ENCODE results near the gene AMIGO3. TPM values are rescaled to one million over a fixed set of nuclear protein-coding genes. Genes with fewer than 3 reads are reported as not detected.

The AMIGO3 gene, protein sequence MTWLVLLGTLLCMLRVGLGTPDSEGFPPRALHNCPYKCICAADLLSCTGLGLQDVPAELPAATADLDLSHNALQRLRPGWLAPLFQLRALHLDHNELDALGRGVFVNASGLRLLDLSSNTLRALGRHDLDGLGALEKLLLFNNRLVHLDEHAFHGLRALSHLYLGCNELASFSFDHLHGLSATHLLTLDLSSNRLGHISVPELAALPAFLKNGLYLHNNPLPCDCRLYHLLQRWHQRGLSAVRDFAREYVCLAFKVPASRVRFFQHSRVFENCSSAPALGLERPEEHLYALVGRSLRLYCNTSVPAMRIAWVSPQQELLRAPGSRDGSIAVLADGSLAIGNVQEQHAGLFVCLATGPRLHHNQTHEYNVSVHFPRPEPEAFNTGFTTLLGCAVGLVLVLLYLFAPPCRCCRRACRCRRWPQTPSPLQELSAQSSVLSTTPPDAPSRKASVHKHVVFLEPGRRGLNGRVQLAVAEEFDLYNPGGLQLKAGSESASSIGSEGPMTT
- total RNA-seq (1 to 10 TPM in 3 of 9 donors, under 1 TPM in 3, not detected in 3; 0.28 to 1.3 (median 0.79) TPM), polyA plus RNA-seq (1 to 10 TPM in 2 of 3 donors, not detected in 1; 2.2 to 3.0 TPM)
- long read RNA-seq, donor 1, partial matches to known transcripts, result 0 of 4 reads
- long read RNA-seq, donor 1, other reads (novel, unspliced or antisense), result 0 of 4 reads
- long read RNA-seq, donor 2, partial matches to known transcripts, result 0 of 4 reads
- long read RNA-seq, donor 2, other reads (novel, unspliced or antisense), result 0 of 4 reads
- long read RNA-seq, donor 3, result 0 reads
- long read RNA-seq, donor 4, partial matches to known transcripts, result 0 of 1 reads
- long read RNA-seq, donor 4, other reads (novel, unspliced or antisense), result 0 of 1 reads
- long read RNA-seq, donor 5, transcript AMIGO3-201 (1 exons, 2,862 nt), result major isoform, 9 of 9 reads
- long read RNA-seq, donor 5, partial matches to known transcripts, result 0 of 9 reads
- long read RNA-seq, donor 5, other reads (novel, unspliced or antisense), result 0 of 9 reads
- long read RNA-seq, donor 6, result 0 reads
- long read RNA-seq, donor 7, partial matches to known transcripts, result 0 of 3 reads
- long read RNA-seq, donor 7, other reads (novel, unspliced or antisense), result 0 of 3 reads
- long read RNA-seq, donor 8, partial matches to known transcripts, result 0 of 2 reads
- long read RNA-seq, donor 8, other reads (novel, unspliced or antisense), result 0 of 2 reads
- long read RNA-seq, donor 9, partial matches to known transcripts, result 0 of 2 reads
- long read RNA-seq, donor 9, other reads (novel, unspliced or antisense), result 0 of 2 reads
- long read RNA-seq, donor 10, transcript AMIGO3-201 (1 exons, 2,862 nt), result major isoform, 8 of 8 reads
- long read RNA-seq, donor 10, partial matches to known transcripts, result 0 of 8 reads
- long read RNA-seq, donor 10, other reads (novel, unspliced or antisense), result 0 of 8 reads

DNA sequence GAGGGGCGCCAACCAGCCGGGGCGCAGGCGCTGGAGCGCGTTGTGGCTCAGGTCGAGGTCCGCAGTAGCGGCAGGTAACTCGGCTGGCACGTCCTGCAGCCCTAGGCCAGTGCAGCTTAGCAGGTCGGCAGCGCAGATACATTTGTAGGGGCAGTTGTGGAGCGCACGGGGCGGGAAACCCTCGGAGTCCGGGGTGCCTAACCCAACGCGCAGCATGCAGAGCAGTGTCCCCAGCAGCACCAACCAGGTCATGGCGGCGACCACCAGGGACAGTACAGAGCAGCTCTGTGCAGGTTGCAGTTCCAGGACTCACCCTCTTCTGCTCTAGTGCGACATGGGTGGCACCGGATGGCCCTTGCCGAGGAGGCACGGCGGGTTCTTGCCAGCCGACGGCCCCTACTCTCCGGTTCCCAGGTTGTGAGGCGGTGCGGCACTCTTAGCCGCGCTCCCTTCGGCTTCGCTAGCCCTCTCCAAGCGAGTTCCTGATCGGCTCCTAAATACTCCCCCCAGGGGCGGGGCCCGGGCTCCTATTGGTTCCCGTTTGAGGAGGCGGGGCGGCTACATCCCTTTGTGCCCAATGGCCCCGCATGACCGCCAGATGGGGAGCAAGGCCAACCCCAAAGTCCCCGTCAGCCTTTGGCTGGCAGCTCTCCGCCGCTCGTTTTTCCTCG, at the start of gene AMIGO3:
TSS of gene AMIGO3 (minus strand) at position 471 of the 671 bp plus-strand sequence. CDS start at position 252, 219 bp downstream.
- H3K36me3 ChIP-seq (replicated peaks in 1 of 2), result peaks cover 0 to 17% of the 10 kb centered on the region in 2 donors
- no peaks in the 10 kb centered on the region for H3K9me3 ChIP-seq (replicated peaks in 1 of 3)
- intact Hi-C loops (cut with DNase I), result no loop called here
- H3K27me3 ChIP-seq, result no peaks in the 10 kb centered on the region
- peak; percentile 95 to 99 (median 97) for DNase-seq
- H3K4me3 ChIP-seq, result peak within 1 kb of the TSS in 2 of 4 donors; percentile 9 to 47
- WGBS, 4 donors, result 0 to 1% (median 0%) methylated on average over 2 to 50 of the region's 50 CpGs
- TF ChIP-seq POLR2A (IDR thresholded peaks at IDR 0.05), result peak; percentile 39 to 87
- TF ChIP-seq, protein P1, sequence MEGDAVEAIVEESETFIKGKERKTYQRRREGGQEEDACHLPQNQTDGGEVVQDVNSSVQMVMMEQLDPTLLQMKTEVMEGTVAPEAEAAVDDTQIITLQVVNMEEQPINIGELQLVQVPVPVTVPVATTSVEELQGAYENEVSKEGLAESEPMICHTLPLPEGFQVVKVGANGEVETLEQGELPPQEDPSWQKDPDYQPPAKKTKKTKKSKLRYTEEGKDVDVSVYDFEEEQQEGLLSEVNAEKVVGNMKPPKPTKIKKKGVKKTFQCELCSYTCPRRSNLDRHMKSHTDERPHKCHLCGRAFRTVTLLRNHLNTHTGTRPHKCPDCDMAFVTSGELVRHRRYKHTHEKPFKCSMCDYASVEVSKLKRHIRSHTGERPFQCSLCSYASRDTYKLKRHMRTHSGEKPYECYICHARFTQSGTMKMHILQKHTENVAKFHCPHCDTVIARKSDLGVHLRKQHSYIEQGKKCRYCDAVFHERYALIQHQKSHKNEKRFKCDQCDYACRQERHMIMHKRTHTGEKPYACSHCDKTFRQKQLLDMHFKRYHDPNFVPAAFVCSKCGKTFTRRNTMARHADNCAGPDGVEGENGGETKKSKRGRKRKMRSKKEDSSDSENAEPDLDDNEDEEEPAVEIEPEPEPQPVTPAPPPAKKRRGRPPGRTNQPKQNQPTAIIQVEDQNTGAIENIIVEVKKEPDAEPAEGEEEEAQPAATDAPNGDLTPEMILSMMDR (IDR thresholded peaks at IDR 0.05), result peak; percentile 34 to 84 (median 72)
- H3K27ac ChIP-seq, result peak within 1 kb of the TSS in 3 of 5 donors; percentile 34 to 74 (median 55)
- peaks cover 9 to 26% of the 10 kb centered on the region in 2 donors for H3K4me1 ChIP-seq (replicated peaks in 1 of 2)

DNA sequence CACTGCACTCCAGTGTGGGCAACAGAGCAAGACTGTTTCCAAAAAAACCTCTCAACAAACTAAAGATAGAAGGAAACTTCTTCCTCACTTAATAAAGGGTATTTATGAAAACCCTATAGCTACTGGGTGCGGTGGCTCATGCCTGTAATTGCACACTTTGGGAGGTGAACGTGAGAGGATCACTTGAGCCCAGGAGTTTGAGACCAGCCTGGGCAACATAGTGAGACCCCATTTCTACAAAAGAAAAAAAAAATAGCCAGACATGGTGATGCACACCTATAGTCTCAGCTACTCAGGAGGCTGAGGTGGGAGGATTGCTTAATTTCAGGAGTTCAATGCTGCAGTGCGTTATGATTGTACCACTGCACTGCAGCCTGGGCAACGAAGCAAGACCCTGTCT, 44.5 kb upstream of the AMIGO3 start:
- no peak for DNase-seq
- TF ChIP-seq POLR2A (IDR thresholded peaks at IDR 0.05), result no peak
- TF ChIP-seq, protein P1 (IDR thresholded peaks at IDR 0.05), result no peak
- intact Hi-C loops (cut with DNase I), result no loop called here

DNA sequence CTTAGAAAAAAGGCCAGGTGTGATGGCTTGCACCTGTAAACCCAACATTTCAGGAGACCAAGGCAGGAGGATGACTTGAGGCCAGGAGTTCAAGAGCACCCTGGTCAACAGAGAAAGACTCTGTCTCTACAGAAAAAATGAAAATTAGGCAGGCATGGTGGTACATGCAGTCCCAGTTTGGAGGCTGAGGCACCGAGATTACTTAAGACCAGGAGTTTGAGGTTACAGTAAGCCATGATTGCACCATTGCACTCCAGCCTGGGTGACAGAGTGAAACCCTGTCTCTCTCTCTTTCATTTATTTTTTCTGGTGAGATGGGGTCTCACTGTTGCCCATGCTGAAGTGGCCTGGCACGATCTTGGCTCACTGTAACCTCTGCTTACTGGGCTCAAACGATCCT, 42.2 kb upstream of the AMIGO3 start:
- Histone ChIP-seq H3K4me3 (no peak overlapping the region), H3K4me1 (replicated peaks in 1 of 2) (no peaks in the 10 kb centered on the region), H3K27me3 (no peaks in the 10 kb centered on the region), H3K9me3 (replicated peaks in 1 of 3) (no peaks in the 10 kb centered on the region), H3K27ac (no peak overlapping the region), H3K36me3 (replicated peaks in 1 of 2) (no peaks in the 10 kb centered on the region)
- DNase-seq, result no peak
- WGBS, 4 donors, result 88 to 92% (median 90%) methylated on average over 3 of the region's 3 CpGs
- TF ChIP-seq, protein P1 (IDR thresholded peaks at IDR 0.05), result no peak
- TF ChIP-seq POLR2A (IDR thresholded peaks at IDR 0.05), result no peak
- intact Hi-C loops (cut with DNase I), result no loop called here

More for the DNA sequence above, 44.5 kb upstream of the AMIGO3 start:
- Histone ChIP-seq H3K4me3 (no peak overlapping the region), H3K27me3 (no peaks in the 10 kb centered on the region), H3K27ac (no peak overlapping the region), H3K36me3 (replicated peaks in 1 of 2) (no peaks in the 10 kb centered on the region), H3K9me3 (replicated peaks in 1 of 3) (no peaks in the 10 kb centered on the region), H3K4me1 (replicated peaks in 1 of 2) (no peaks in the 10 kb centered on the region)
- WGBS, 4 donors, result 97 to 99% (median 98%) methylated on average over 4 of the region's 4 CpGs

Data from adrenal gland (tissue), 19 donors.